SW 1271 (cell line): ENCODE data around the gene SAMM50.
"Not testable (repeated sequence)": the region's sequence is repeated elsewhere in the genome, so short reads cannot be mapped to it uniquely, and the experiment has no call there.

ENCODE experiments used
- DNase-seq, 2 experiments: peaks; one replicate each; lab custom pipeline; 2025; lab: John Stamatoyannopoulos, UW

Gene SAMM50

DNA sequence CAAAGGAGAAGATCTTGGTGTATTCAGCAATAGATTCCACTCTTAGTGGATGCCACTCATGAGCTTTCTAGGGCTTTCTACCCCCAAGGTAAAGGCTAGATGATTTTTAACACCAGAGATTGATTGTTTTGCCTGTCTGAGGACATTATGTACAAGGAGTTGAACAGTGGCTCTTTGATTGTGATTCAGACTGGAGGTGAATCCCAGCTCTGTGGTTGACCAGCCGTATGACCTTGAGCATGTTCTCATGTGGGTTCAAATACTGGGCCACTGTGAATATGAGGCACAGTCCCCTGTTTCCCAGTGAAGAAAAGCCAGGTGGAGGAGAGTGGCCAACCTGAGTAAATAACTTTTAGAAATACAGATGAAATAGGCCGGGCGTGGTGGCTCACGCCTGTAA, 44.9 kb downstream of the SAMM50 start:
- DNase-seq: no peak

DNA sequence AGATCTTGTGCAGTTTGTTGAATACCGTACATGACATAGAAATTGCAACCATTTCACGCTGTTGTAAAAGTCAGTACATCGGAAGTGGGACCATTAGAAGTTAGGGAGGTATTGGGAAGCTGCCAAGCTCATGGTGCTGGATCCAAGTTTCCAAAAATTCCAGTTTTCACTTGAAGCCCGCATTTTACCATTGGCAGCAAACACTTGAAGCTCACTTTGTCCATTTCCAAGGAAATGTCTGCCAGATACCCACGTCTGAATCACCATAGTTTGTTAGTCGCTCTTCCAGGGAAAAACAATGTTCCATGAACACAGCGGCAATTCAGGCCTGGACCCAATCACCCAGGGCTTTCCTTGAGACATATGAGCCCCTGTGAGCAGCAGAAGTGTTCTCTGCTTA, 46.3 kb downstream of the SAMM50 start:
- DNase-seq: no peak

DNA sequence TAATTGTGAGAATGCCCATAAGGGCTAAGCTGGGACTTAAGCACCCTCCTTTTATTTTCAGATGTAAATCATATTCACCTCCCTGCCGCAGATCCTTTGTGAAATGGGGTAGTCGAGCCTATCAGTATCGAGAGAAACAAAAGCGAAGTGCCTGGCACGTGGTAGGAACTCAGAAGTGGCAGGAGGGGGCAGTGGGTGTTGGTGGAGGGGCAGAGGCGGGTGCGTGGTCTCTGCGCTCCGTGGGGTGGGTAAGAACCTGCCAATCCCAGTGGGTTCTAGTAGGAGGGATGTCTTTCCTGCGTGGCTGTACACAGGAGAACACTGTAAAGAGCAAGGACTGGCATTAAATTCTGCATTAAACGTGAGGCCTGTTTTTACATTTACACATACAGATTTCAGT, 47.1 kb downstream of the SAMM50 start:
- no peak for DNase-seq

DNA sequence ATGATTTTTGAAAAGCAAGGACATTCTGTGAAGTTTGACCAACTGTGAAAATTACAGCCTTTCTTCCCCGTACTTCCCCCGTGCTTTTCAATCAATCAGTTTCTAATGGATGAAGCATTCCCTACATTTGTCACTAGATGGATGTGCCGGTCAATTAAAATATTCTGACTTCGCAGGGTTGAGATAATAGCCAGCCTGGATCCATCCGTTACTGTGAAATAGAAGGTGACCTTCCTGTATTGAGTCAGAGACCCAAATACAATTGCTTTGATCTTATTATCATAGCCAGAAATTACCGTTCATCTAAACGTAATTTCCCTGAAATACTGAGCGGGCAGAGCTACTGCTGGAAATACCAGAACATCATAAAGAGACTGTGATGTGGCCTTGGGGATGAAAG, 47.8 kb downstream of the SAMM50 start:
- no peak for DNase-seq

DNA sequence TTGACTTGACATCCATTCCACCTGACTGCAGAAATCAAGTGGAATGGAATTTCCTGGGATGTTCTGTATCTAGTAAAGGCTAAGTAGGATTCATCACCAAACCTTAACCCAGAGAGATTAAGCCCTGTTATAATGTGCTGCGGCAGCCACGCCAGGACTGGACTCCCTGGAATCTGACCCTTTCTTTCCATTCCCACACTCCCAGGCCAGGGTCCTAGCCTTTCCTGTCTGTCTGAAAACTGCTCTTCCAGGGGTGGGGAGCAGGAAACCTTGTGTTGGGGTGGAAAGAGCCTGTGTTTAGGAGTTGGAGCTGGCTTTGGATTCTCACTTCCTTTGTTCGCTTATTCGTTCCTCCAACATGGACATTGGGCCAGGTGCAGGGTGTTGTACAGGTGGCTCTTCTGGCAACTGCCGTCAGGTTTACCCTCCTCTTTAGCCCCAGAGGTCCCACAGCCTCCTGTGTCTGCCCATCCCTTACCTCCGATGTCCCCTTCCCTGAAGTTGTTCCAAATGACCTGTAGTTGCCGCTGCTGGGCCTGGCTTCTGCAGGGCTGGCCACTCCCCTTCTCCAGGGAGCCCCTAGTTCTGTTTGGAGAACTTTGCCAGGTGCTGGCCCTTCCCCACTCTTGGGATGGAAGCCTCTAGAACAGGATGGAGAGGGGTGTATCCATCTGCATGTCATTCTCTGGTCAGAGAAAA, 48.3 kb downstream of the SAMM50 start:
- DNase-seq: no peak

DNA sequence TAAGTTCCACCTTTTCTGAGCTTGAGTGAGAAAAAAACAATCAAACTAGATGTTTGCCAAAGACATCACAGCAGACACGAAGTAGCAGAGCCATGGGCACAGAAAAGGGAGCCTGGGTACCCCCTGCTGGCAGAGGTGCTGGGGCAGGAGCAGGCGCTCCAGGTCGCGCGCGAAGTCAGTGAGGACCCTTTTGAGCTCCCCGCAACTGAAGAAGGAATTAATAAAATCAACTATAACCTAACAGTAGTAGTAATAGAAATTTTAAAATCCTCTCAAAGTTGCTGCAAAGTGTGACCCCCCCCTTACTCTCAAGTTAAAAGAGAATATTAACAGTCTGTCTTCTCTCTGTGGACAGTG, 48.8 kb downstream of the SAMM50 start:
- DNase-seq: no peak

DNA sequence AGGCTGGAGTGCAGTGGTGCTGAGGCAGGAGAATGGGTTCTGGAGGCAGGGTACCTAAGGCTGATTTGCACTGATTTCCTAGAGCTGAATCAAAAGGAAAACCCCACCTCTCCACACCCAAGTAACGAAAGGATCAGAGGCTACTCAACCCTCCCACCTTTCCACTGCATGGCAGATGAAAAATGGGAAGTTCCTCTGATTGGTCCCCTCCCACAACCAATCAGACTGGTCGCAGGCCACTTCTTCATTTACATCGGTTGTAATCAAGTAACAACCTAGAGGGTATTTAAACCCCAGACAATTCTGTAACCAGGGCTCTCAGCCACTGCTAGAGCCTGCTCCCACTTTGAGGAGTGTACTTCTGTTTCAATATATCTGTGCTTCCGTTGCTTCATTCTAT, 50.3 kb downstream of the SAMM50 start:
- DNase-seq: no peak

DNA sequence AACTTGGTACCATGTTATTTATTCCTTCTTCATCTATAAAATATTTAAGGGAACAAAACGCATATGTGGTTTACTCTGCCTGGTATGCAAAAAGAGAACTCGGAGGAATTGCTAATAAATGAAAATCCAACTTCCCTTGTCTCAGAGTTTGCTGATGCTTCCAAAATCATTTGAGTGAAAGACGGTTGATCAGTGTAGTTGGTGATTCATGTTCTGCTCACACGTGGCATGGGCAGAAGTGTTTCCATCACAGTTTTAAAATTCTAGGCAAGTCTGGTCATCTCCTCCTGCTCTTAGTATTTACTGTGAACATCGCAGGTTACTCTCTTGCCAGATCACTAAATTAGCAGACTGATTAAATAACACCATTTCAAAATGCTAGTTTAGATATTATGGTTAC, 56.9 kb downstream of the SAMM50 start:
- no peak for DNase-seq

DNA sequence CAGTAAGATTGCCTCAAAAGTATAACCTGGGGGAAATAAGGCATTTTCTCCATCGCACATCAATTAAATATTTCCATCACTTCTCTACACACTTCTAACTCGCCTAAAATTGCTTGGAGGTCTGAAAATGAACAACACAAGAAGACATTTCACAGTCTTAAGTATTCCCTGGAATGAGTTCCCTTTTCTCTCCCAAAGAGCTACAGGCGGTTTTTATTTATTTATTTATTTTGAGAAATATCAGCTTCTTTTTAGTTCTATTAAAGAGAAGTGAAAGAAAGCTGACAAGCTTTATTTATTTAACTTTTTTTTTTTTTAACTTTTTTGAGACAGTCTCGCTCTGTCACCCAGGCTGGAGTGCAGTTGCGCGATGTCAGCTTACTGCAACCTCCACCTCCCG, 57.3 kb downstream of the SAMM50 start:
- DNase-seq: no peak

DNA sequence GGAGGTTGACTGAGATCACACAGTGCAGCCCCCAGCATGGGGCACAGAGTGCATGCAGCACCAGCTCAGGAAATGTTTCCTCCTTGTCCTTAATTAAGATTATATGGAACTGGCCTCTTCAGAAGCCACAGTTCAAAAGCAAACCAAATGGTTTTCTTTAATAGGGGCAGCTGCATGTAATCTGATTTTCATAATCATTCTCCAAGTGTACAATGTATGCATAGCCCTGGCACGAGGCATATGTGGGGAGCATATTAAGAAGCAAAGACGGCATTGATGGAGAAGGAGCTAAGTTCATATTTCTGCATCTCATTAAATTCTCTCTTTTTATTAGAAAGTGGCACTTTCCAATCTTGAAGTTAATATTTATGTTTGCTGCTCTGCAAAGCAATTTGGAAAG, 59.0 kb downstream of the SAMM50 start:
- DNase-seq: no peak

DNA sequence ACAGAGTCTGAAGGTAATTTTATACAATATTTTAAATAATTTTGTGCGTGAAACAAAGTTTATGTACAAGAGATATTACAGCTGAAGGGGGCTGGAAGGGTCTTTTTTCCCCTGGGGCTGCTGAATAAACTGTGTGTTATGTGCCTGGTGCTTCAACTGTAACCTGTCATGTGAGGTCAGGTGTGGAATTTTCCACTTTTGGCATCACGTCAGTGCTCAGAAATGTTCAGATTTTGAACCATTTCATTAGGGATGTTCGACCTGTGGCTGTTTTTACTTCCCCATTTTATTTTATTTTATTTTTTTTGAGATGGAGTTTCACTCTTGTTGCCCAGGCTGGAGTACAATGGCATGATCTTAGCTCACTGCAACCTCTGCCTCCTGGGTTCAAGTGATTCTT, 61.3 kb downstream of the SAMM50 start:
- DNase-seq: not testable (repeated sequence)

DNA sequence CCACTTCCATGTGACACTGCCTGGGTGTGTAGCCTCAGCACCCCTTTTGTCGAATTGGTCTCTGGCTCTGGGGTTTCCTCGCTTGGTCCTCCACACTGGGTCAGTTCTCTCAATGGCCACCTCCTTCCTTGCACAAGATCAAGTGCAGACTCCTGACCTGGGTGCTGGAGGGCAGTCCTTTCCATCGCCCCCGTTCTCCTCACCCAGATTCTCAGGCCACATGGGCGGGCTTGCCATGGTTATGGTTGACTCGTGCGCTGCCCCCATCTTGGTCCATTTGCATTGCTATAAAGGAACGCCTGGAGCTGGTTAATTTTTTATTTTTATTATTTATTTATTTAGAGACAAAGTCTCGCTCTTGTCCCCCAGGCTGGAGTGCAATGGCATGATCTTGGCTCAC, 63.4 kb downstream of the SAMM50 start:
- DNase-seq: no peak

DNA sequence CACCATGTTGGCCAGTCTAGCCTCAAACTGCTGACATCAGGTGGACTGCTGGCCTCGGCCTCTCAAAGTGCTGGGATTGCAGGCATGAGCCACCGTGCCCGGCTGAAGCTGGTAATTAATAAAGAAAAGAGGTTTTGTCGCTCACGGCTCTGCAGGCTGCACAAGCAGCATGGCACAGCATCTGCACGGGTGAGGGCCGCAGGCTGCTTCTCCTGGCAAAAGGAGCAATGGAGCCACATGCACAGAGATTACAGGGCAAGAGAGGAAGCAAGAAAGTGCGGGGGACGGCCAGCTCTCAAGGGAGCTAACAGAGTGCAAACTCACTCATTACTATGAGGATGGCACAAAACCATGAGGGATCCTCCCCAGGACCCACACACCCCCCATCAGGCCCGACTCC, 64.2 kb downstream of the SAMM50 start:
- no peak for DNase-seq

DNA sequence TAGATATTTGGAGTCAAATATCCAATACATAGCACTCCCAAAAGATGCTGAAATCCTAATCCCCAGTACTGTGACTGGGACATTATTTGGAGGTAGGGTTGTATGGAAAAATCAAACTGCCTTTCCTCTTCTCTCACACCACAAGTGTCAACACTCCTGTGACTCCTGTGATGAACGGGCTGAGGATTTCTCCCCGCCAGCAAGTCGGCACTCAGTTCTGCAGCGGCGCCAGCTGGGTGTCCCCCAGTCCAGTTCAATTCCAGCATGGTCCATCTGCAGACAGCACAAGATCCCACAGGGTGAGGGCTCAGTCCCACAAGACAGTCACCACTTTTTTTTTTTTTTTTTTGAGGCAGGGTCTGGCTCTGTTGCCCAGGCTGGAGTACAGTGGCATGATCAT, 64.6 kb downstream of the SAMM50 start:
- DNase-seq: no peak

DNA sequence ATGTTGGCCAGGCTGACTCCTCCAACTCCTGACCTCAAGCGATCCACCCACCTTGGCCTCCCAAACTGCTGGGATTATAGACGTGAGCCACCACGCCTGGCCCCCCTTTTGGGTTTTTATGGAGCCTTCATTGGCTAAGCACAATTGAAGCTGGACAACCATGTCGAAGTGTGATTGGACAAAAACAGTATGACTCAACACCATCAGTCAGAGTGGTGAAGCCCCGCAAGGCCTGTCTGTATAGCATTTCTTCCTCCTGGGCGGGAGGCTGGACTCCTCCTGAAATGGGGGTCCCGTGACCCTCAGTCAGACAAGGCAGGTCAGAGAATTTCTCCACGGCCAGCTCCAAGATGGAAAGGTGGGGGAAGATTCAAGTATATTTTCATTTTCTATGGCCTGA, 65.7 kb downstream of the SAMM50 start:
- no peak for DNase-seq

DNA sequence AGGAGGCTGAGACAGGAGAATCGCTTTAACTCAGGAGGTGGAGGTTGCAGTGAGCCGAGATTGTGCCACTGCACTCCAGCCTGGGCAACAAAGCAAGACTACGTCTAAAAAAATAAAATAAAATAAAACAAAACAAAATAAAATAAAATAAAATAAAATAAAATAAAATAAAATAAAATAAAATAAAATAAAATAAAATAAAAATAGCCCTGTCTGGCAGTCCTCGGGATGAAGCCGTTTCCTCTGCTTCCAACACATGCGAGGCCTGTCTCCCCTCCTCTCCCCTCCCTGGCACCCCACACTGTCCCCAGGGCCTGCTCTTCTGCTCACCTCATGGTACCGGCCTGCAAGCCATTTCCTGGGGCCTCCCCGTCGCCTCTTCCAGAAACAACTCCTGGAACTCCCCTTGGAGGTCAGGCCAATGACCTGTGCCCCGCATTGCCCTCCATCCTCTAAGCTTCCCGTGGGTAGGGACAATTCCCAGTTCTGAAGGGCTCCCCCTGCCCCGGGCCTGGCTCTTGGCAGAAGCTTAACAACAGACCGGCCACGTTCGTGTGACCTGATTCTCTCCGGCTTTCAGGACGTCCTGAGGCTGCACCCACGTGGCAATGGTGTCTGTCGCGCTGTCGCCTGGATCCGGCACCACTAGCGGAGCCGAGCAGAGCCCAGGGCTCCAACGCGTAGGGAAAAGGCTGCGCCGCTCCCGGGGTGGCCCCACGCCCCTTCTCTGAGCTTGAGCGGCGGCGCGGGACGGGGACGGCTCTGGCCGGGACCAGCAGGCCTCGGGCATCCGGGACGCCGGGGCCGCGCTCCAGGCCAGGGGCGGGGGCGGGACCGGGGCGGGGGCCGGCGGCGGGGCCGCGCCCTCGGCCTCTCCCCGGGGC, 68.4 kb downstream of the SAMM50 start:
- DNase-seq: no peak

DNA sequence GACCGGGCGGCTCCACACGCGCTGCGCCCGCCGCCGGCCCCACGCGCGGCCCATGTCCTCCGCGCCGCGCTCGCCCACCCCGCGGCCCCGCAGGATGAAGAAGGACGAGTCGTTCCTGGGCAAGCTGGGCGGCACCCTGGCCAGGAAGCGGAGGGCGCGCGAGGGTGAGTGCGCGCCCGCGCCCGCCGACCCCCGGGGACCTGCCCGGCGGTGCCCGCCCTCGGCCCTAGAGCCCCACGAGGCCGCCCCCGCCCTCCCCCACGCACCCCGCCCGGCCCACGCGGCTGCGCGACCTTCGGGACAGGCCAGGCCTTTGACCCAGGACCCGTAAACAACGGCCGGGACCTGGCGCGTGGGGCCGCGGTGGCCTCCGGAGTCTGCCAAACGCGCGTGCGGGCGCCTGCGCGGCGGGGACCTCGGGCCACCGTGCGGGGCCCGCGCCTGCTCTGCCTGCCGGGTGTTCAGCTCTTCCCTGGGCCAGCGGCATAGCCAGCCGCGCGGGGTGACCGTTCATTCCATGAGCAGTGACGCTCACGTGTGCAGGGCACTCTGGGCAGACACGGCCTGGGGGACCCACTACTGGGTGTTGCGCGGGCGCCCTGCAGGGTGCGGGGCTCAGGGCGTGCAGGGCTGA, 69.2 kb downstream of the SAMM50 start, which contains the start of gene PARVB:
TSS of gene PARVB (plus strand) at position 15 of the 634 bp plus-strand sequence. CDS start at position 53, 38 bp downstream.
- DNase-seq: no peak

DNA sequence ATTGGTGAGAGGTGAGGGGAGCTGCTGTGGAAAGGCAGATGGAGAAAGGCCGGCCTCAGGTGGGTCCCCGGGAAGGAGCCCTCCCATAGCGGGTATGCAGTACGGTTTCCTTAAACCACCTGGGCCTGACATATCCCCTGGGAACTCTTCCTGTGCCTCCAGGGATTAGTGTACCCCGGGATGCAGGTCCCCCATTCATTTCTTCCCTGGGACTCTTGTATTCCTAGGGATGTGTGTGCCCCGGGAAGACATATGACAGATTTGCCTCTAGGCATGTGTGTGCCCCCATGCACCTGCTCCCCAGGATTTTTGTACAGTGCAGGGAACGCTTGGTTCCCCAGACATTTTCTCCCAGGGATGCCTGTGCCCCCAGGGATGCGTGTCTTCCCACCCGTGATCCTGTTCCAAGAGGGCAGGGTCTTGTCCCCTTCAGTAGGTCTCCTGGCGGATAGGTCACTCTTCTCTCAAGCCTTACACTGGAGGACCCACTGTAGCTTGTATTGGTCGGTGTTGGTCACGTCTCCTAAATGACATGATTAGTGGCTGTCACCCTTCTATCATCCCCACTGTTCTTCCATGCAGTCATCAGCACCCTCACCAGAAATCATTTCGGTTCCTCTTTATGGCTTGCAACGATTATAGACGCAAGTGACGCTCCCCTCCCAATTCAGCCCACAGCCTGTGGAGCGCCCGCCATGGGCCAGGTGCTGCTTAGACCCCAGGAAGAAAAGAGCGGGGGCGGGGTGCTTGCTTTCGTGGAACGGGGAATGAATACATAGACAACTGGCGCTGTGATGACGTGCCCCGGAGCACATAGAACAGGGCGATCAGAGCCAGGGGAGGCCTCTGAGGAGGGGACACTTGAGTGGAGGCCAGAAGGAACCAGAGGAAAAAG, 70.2 kb downstream of the SAMM50 start:
- DNase-seq: no peak

DNA sequence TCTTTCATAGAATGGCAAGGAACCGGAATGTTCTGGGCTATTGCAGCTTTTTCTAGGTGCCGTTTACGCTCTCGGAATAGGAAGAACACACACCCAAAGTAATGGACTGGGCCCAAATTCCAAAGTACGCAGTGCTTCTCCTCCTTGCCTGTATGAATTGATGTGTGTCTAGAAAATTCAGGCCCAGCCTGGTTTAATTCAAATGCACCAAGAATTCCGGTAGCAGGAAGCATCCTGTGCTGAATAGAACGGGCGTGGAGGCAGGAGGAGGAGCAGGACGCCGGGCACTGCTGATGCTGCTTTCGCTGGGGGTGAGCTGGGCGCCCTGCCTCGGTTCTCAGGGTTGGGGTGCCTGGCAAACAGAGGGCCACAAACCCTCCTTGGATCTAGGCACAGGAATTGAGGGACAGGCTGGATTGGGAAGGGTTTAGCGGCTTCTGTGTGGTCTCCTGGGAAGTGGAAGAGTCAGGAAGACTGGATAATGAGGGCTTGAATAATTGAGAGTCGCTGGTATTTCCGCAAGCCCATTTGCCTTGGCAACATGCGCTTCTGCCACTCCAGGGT, 70.9 kb downstream of the SAMM50 start:
- DNase-seq: no peak

DNA sequence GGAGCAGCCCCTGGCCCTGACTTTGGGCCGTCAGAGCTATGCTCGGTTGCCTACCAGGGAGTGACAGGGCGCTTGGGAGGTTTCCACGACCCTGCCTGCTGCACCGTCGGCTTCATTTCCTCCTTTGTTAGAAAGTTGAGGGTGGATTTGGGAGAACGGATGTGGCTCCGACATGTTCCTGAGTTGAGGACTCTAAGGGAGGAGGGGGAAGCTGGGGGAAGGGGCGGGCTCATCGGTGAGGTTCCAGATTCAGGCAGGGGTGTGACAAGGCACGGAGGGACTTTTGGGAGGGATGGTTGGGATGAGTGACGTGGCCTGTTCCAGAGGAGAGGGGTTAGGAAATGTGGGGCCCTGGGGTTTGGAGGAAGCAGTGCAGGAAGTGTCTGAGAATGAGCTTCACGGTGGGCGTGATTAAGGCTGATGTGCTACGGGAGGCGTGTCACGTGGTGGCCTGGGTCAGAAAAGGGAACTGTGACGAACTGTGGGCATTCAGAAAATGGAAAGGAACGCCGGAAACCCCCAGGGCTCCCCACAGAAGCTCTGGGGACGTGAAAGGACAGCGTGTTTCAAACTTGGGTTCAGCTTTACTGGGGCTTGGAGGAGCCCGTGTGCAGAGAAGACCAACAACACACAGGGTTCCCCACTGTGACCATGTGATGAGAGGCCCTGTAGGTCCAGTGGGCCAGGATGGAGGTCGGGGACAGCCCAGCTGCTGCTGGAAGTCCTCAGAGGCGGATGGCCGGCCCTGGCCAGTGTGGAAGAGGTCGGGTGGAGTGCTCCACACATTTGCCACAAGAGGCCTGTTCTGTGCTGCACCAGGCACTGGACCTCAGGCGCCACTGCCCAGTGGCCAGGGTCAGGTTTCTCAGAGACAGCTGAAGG, 71.6 kb downstream of the SAMM50 start:
- DNase-seq: no peak

DNA sequence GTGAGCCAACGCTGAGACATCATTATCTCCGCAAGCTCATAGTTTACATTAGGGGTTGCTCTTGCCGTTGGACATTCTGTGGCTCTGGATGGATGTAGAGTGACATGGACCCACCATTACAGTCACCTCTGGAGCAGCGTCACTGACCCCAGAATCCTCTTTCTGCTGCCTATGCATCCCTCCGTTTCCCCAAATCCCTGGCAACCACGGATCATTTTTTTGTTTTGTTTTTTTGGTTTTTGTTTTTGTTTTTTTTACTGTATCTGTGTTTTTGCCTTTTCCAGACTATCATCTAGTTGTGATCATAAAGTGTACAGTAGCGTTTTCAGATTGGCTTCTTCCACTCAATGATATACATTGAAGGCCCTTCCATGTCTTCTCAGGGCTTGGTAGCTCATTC, 72.8 kb downstream of the SAMM50 start:
- DNase-seq: no peak
